ENCODE measurements around the gene ELOVL1. TPM values are rescaled to one million over a fixed set of nuclear protein-coding genes. Genes with fewer than 3 reads are reported as not detected.
A peak's percentile ranks its signal among the peaks of the same experiment; 100 is the strongest.

ELOVL1 gene
- total and polyA plus RNA-seq, 2 of the 13 experiments (the other 11 are each of a cell fraction or from before 2014, with no cell fraction given) = 55.2 to 77.4 TPM

- TF ChIP-seq ZBTB40 (IDR thresholded peaks at IDR 0.05) = no peak
- peak; percentile 25; the same call in 1 of the 2 replicates for TF ChIP-seq ZBTB40 (CRISPR knock-in tag; IDR thresholded peaks at IDR 0.05)
- TF ChIP-seq, protein P1, sequence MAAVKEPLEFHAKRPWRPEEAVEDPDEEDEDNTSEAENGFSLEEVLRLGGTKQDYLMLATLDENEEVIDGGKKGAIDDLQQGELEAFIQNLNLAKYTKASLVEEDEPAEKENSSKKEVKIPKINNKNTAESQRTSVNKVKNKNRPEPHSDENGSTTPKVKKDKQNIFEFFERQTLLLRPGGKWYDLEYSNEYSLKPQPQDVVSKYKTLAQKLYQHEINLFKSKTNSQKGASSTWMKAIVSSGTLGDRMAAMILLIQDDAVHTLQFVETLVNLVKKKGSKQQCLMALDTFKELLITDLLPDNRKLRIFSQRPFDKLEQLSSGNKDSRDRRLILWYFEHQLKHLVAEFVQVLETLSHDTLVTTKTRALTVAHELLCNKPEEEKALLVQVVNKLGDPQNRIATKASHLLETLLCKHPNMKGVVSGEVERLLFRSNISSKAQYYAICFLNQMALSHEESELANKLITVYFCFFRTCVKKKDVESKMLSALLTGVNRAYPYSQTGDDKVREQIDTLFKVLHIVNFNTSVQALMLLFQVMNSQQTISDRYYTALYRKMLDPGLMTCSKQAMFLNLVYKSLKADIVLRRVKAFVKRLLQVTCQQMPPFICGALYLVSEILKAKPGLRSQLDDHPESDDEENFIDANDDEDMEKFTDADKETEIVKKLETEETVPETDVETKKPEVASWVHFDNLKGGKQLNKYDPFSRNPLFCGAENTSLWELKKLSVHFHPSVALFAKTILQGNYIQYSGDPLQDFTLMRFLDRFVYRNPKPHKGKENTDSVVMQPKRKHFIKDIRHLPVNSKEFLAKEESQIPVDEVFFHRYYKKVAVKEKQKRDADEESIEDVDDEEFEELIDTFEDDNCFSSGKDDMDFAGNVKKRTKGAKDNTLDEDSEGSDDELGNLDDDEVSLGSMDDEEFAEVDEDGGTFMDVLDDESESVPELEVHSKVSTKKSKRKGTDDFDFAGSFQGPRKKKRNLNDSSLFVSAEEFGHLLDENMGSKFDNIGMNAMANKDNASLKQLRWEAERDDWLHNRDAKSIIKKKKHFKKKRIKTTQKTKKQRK (IDR thresholded peaks at IDR 0.05; ENCODE audit: low read length) = no peak
- TF ChIP-seq ZNF34 (CRISPR knock-in tag; IDR thresholded peaks at IDR 0.05; ENCODE audit: borderline replicate concordance) = no peak
- TF ChIP-seq ZNF619 (CRISPR knock-in tag; IDR thresholded peaks at IDR 0.05) = 0 out of 2 replicates have a peak, but pooled peaks have one; percentile 13
- TF ChIP-seq ZNF770 (CRISPR knock-in tag; IDR thresholded peaks at IDR 0.05) = no peak
Observed at GRCh38 chr1:43348343-43348808, 19.4 kb downstream of the ELOVL1 start (continued).
